ENCODE measurements around the gene SOX15. TPM values are rescaled to one million over a fixed set of nuclear protein-coding genes. Genes with fewer than 3 reads are reported as not detected.

Gene SOX15
- total RNA-seq, 6 donors from 2014 or later, result 0.63 to 1.5 (median 0.71) TPM; not detected in 3

DNA sequence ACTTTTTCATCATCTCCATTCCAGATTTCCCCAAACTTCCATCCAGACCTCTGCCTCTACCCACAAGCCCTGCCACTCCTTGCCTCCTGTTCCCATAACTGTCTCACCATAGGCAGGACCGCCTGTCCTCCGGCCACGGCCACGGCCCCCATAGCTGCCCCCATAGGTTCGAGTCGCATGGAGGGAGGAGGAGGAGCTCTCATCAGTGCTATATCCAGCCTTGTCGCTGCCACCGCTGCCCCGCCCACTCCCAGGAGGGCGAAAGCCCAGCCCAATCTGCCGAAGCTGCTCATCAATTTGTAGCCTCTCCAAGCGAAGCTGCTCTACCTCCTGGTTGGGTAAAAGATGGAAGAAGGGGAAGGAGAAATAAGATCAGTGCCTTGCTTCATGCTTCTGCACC lies 3.4 kb upstream of the SOX15 start:
- ATAC-seq (ENCODE audit: low FRiP score in 2 of 2), result no peak
- WGBS, 2 donors, result 90 to 93% methylated on average over 12 of the region's 12 CpGs
- Histone ChIP-seq H3K4me3 (no peak overlapping the region), H3K27ac (no peak overlapping the region), H3K4me1 (peaks cover 10 to 13% (median 11%) of the 10 kb centered on the region in 4 donors), H3K27me3 (no peaks in the 10 kb centered on the region), H3K36me3 (peaks cover 32 to 87% (median 77%) of the 10 kb centered on the region in 4 donors), H3K9me3 (no peaks in the 10 kb centered on the region)
- TF ChIP-seq EP300 (IDR thresholded peaks at IDR 0.05), result no peak
- no peak for TF ChIP-seq POLR2AphosphoS5 (IDR thresholded peaks at IDR 0.05)
- TF ChIP-seq, protein P1, sequence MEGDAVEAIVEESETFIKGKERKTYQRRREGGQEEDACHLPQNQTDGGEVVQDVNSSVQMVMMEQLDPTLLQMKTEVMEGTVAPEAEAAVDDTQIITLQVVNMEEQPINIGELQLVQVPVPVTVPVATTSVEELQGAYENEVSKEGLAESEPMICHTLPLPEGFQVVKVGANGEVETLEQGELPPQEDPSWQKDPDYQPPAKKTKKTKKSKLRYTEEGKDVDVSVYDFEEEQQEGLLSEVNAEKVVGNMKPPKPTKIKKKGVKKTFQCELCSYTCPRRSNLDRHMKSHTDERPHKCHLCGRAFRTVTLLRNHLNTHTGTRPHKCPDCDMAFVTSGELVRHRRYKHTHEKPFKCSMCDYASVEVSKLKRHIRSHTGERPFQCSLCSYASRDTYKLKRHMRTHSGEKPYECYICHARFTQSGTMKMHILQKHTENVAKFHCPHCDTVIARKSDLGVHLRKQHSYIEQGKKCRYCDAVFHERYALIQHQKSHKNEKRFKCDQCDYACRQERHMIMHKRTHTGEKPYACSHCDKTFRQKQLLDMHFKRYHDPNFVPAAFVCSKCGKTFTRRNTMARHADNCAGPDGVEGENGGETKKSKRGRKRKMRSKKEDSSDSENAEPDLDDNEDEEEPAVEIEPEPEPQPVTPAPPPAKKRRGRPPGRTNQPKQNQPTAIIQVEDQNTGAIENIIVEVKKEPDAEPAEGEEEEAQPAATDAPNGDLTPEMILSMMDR (IDR thresholded peaks at IDR 0.05), result no peak
- no peak for TF ChIP-seq POLR2A (IDR thresholded peaks at IDR 0.05)
- DNase-seq, result peak in 1 of 2 donors; percentile 82

DNA sequence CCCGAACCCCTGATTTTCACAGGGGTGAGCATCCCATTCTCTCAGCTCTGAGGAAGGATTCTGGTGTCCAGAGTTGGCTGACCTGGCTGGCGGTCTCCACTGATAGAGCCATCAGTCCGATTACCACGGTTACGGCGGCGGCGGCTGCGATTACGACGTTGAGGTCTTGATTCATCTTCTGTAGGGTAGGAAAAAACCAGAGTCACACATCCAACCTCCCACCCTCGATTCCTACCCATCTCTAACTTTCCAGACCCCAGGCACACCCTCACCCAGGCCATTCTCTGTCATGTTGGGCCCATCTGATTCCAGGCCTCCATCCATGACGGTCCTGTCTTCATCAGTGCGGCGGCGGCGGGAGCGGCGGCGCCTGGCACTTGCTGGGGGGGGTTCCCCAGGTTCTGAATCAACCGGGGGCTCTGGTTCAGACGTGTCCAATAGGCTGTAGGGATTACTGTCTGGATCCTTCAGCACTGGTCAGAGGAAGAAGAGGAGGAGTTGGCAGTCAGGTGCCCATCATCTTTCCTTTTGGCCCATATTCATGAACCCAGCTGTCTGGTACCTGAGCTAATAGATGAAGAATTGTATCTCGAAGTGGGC lies 2.6 kb upstream of the SOX15 start:
- no peak overlapping the region for H3K4me3 ChIP-seq
- H3K27me3 ChIP-seq, result no peaks in the 10 kb centered on the region
- peaks cover 32 to 90% (median 77%) of the 10 kb centered on the region in 4 donors for H3K36me3 ChIP-seq
- WGBS, 2 donors, result 93 to 95% methylated on average over 21 to 23 of the region's 23 CpGs
- TF ChIP-seq POLR2A (IDR thresholded peaks at IDR 0.05), result no peak
- TF ChIP-seq, protein P1 (IDR thresholded peaks at IDR 0.05), result no peak
- TF ChIP-seq EP300 (IDR thresholded peaks at IDR 0.05), result no peak
- TF ChIP-seq POLR2AphosphoS5 (IDR thresholded peaks at IDR 0.05), result no peak
- H3K27ac ChIP-seq, result no peak overlapping the region
- peaks cover 12 to 13% (median 13%) of the 10 kb centered on the region in 4 donors for H3K4me1 ChIP-seq
- ATAC-seq (ENCODE audit: low FRiP score in 2 of 2), result no peak
- no peaks in the 10 kb centered on the region for H3K9me3 ChIP-seq
- DNase-seq, result peak in 1 of 2 donors; percentile 78

DNA sequence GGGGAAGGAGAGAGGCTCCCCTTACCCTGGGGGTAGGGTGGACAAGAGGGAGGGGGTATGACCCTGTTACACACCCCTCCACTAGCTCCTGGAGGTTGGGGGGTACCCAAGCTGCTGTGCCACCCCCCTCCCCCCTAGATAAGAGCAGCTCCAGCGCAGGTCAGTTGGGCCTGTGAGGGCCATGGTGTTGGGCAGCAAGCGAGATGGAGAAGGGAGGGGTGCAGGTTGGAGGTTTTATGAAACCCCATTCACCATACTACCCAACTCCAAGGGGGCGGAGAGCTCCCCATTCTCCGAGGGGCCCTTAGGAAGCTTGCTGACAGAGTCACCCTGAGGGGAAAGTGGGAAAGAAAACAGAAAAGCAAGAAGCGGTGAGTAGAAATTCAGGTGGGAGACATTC lies 1.7 kb upstream of the SOX15 start:
- TF ChIP-seq POLR2A (IDR thresholded peaks at IDR 0.05) (no peak), EP300 (IDR thresholded peaks at IDR 0.05) (no peak), POLR2AphosphoS5 (IDR thresholded peaks at IDR 0.05) (no peak)
- TF ChIP-seq, protein P1 (IDR thresholded peaks at IDR 0.05), result no peak
- no peak overlapping the region for H3K4me3 ChIP-seq
- ATAC-seq (ENCODE audit: low FRiP score in 2 of 2), result no peak
- no peak overlapping the region for H3K27ac ChIP-seq
- WGBS, 2 donors, result 94 to 97% methylated on average over 4 to 5 of the region's 5 CpGs
- no peak for DNase-seq
- H3K27me3 ChIP-seq, result no peaks in the 10 kb centered on the region
- H3K36me3 ChIP-seq, result peaks cover 29 to 90% (median 78%) of the 10 kb centered on the region in 4 donors
- peaks cover 12 to 13% (median 13%) of the 10 kb centered on the region in 4 donors for H3K4me1 ChIP-seq
- no peaks in the 10 kb centered on the region for H3K9me3 ChIP-seq

DNA sequence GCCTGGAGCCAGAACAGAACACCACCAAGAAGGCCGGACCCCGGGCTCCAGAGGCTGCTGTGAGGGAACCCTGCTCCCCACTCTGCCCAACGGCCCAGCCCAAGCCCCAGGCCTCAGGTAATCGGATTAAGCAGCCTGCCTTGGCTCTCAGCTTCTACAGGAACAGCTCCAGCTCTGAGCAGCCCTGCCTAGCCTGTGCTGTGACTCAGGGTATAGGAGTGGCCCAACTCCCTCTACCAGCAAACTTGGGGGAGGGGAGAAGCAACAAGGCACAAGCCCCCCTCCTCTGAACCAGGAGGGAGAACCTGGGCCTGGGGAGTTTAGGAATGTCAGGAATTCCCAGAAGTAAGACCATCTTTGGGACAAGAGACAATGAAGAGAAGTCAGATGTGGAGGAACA lies 849 bp upstream of the SOX15 start:
- no peak overlapping the region for H3K27ac ChIP-seq
- TF ChIP-seq, protein P1 (IDR thresholded peaks at IDR 0.05), result no peak
- TF ChIP-seq EP300 (IDR thresholded peaks at IDR 0.05) (no peak), POLR2AphosphoS5 (IDR thresholded peaks at IDR 0.05) (no peak), POLR2A (IDR thresholded peaks at IDR 0.05) (no peak)
- 82 to 100% methylated on average over 1 to 4 of the region's 4 CpGs for WGBS, 2 donors

More for the DNA sequence above, 849 bp upstream of the SOX15 start:
- no peaks in the 10 kb centered on the region for H3K9me3 ChIP-seq
- ATAC-seq (ENCODE audit: low FRiP score in 2 of 2) (no peak), DNase-seq (no peak)
- H3K4me3 ChIP-seq, result no peak overlapping the region
- H3K4me1 ChIP-seq, result peaks cover 12 to 13% (median 13%) of the 10 kb centered on the region in 4 donors
- peaks cover 29 to 83% (median 72%) of the 10 kb centered on the region in 4 donors for H3K36me3 ChIP-seq
- H3K27me3 ChIP-seq, result no peaks in the 10 kb centered on the region

All from upper lobe of left lung (tissue), 6 donors.